H1 (cell line): ENCODE measurements around the gene MLEC. TPM values are rescaled to one million over a fixed set of nuclear protein-coding genes. Genes with fewer than 3 reads are reported as not detected.

Source experiments
- NRF1 ChIP-seq: IDR thresholded peaks from 2 replicates; pipeline ENCODE4 v1.6.1; 2011; ENCODE audit warnings: mild to moderate bottlenecking, low read depth, low read length, improper control_type of control experiment
- polyA plus RNA-seq, 7 experiments: library from polyadenylated mRNA; depleted of rRNA in 3 of 7; stranded (reverse) in 5 of 7; unstranded in 2 of 7; fragments of >200 nt in 5 of 7; fragments of 200-250 nt in 2 of 7; gene quantifications; 1 replicate in 5 of 7; 2 replicates in 1 of 7; 4 replicates in 1 of 7; pipeline versions ENCODE4 v1.2.1 to v1.2.3, GENCODE V29; 2011 to 2013; ENCODE audit warnings: missing spikeins in 2 of 7, mixed read lengths in 2 of 7
- total RNA-seq: library from RNA; stranded (reverse); fragmentation: NEBNext Ultra II Directional; extraction: Animal tissue kit (Norgen Biotek cat#: 25700); gene quantifications from 2 replicates; pipeline ENCODE4 v1.2.1, GENCODE V29; 2021

Gene MLEC
- total and polyA plus RNA-seq, 2 of the 8 experiments (the other 6 are each of a cell fraction or from before 2014, with no cell fraction given), result 37.1 to 260 TPM

DNA sequence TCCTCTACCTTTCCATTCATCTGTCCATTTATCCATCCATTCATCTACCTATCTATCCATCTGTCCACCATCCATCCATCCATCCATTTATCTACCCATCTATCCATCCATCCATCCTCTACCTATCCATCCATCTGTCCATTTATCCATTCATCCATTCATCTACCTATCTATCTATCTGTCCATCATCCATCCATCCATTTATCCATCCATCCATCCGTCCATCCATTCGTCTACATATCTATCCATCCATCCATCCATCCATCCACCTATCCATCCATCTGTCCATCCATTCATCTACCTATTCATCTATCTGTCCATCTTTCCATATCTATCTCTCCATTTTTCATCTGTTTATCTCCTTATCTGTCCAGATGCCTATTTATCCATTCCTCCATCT is 25.5 kb upstream of the MLEC start (continued):
- no peak for TF ChIP-seq NRF1
